OCI-LY7 (cell line): ENCODE results near the gene EIF3D.

Source experiments
- CTCF ChIP-seq: fragments of 200-600 bp; sonication (generic); conservative IDR thresholded peaks from 2 replicates; pipeline ENCODE4 v1.5.1; 2014; ENCODE audit warnings: mild to moderate bottlenecking, antibody characterized with exemption, low read length, moderate library complexity, mixed read lengths
- EZH2phosphoT487 ChIP-seq: fragments of 200-600 bp; sonication (generic); IDR thresholded peaks from 2 replicates; pipeline ENCODE4 v1.6.1; 2018; ENCODE audit warnings: low read depth, borderline replicate concordance, mild to moderate bottlenecking, mixed run types, antibody characterized with exemption, low read length, moderate library complexity, mixed read lengths

DNA sequence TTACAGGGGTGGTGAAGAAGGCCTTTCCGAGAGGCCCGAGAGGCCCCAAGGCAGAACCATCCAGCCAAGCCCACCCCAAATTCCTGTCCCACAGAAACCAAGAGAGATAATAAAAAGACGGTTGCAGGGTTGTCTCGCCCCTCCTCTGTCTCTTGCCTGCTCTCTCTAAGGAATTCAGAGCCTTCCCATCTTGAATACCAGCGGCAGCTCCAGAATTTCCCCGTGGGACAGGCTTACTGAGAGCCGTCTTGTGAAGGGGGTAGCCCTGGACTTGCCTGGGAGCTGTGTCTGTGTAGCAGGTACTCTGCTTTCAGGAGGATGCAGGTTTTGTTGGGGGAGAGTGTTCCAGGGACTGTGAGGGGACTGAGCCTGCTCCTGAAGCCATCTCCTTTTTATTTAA lies 9.6 kb upstream of the EIF3D start:
- TF ChIP-seq CTCF (no peak), EZH2phosphoT487 (no peak)
